ENCODE results near the gene DMBT1.

DNA sequence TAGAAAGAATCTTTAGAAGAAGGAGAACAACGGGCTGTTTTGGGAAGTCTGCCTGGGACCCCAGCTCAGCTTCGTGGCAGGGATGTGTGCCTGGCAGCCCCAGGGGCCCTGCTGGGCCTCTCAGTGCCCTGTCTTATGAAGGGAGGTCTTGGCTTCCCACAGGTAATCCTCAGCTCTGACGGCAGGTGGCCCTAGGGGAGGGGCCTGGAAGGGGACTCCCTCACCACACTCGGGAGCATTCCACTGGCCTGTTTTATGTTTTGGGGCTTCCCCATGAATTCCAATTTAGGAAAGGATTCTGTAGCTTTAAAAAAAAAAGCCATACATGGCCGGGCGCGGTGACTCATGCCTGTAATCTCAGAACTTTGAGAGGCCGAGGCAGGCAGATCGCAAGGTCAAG, 3.0 kb upstream of the DMBT1 start:
- TF ChIP-seq, protein P1, sequence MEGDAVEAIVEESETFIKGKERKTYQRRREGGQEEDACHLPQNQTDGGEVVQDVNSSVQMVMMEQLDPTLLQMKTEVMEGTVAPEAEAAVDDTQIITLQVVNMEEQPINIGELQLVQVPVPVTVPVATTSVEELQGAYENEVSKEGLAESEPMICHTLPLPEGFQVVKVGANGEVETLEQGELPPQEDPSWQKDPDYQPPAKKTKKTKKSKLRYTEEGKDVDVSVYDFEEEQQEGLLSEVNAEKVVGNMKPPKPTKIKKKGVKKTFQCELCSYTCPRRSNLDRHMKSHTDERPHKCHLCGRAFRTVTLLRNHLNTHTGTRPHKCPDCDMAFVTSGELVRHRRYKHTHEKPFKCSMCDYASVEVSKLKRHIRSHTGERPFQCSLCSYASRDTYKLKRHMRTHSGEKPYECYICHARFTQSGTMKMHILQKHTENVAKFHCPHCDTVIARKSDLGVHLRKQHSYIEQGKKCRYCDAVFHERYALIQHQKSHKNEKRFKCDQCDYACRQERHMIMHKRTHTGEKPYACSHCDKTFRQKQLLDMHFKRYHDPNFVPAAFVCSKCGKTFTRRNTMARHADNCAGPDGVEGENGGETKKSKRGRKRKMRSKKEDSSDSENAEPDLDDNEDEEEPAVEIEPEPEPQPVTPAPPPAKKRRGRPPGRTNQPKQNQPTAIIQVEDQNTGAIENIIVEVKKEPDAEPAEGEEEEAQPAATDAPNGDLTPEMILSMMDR (IDR thresholded peaks at IDR 0.05), result no peak
- no peak for TF ChIP-seq POLR2AphosphoS5 (IDR thresholded peaks at IDR 0.05; ENCODE audit: insufficient read depth in 1 of 2, low read depth in 1 of 2)
- no peak for TF ChIP-seq POLR2A (IDR thresholded peaks at IDR 0.05)
